GM23338 (cell line): ENCODE results near the gene TEX53. TPM values are rescaled to one million over a fixed set of nuclear protein-coding genes. Genes with fewer than 3 reads are reported as not detected.

Source experiments
- ATAC-seq: fragments of 200-7000 bp; cut with Tn5 transposase; 3 replicates; pipeline ENCODE4 v1.9.1; 2020
- DNase-seq: peaks from one replicate; pipeline ENCODE4 v3.0.0-alpha.2; 2015; ENCODE audit warnings: low spot score
- H2AFZ ChIP-seq: fragments of 200-600 bp; sonication (generic); 2 replicates; pipeline ENCODE4 v1.8.0; 2016; ENCODE audit warnings: antibody characterized with exemption, mild to moderate bottlenecking, moderate library complexity
- H3F3A ChIP-seq: fragments of 200-600 bp; sonication (generic); replicated peaks from 2 replicates; pipeline ENCODE4 v1.8.0; 2017; ENCODE audit warnings: antibody characterized with exemption, mixed run types, low read depth
- H3K27ac ChIP-seq: fragments of 200-600 bp; sonication (generic); 2 replicates; pipeline ENCODE4 v1.6.1; 2016; ENCODE audit warnings: low read depth
- H3K27me3 ChIP-seq: fragments of 200-600 bp; sonication (generic); 2 replicates; pipeline ENCODE4 v1.8.0; 2016; ENCODE audit warnings: mild to moderate bottlenecking, mixed run types, moderate library complexity; ENCODE audit not compliant: insufficient read depth
- H3K36me3 ChIP-seq: fragments of 200-600 bp; sonication (generic); 2 replicates; pipeline ENCODE4 v1.8.0; 2016; ENCODE audit warnings: mild to moderate bottlenecking; ENCODE audit not compliant: insufficient read depth
- H3K4me1 ChIP-seq: fragments of 200-600 bp; sonication (generic); 2 replicates; pipeline ENCODE4 v1.8.0; 2016; ENCODE audit warnings: mild to moderate bottlenecking, moderate library complexity; ENCODE audit not compliant: insufficient read depth
- H3K4me2 ChIP-seq: fragments of 200-600 bp; sonication (generic); 2 replicates; pipeline ENCODE4 v1.7.1; 2017; ENCODE audit warnings: mixed run types
- H3K4me3 ChIP-seq: fragments of 200-600 bp; sonication (generic); 2 replicates; pipeline ENCODE4 v1.6.1; 2016; ENCODE audit warnings: mixed run types
- H3K79me2 ChIP-seq: fragments of 200-600 bp; sonication (generic); replicated peaks from 2 replicates; pipeline ENCODE4 v1.8.0; 2017; ENCODE audit warnings: mild to moderate bottlenecking; ENCODE audit not compliant: insufficient read depth
- H3K9me2 ChIP-seq: fragments of 200-600 bp; sonication (generic); 2 replicates; pipeline ENCODE4 v1.8.0; 2017; ENCODE audit not compliant: insufficient read depth
- H4K20me1 ChIP-seq: fragments of 200-600 bp; sonication (generic); replicated peaks from 2 replicates; pipeline ENCODE4 v1.8.0; 2017; ENCODE audit warnings: mild to moderate bottlenecking; ENCODE audit not compliant: insufficient read depth
- H3K27ac Mint-ChIP-seq: 2 replicates; pipeline ENCODE4 v1.8.0; 2020; ENCODE audit warnings: inconsistent platforms, mild to moderate bottlenecking, moderate library complexity, mixed read lengths
- H3K27me3 Mint-ChIP-seq: 3 replicates; pipeline ENCODE4 v1.8.0; 2022; ENCODE audit warnings: low read depth, mild to moderate bottlenecking, moderate library complexity, mixed read lengths, inconsistent platforms; ENCODE audit not compliant: insufficient read depth, poor library complexity
- H3K36me3 Mint-ChIP-seq: 3 replicates; pipeline ENCODE4 v1.8.0; 2021; ENCODE audit warnings: low read depth, mild to moderate bottlenecking, inconsistent platforms, moderate library complexity, mixed read lengths
- H3K4me1 Mint-ChIP-seq: 3 replicates; pipeline ENCODE4 v1.8.0; 2020; ENCODE audit warnings: mild to moderate bottlenecking, inconsistent platforms, mixed read lengths
- H3K4me3 Mint-ChIP-seq: 3 replicates; pipeline ENCODE4 v1.8.0; 2021; ENCODE audit warnings: moderate library complexity, mild to moderate bottlenecking, inconsistent platforms, mixed read lengths
- H3K9me3 Mint-ChIP-seq: 3 replicates; pipeline ENCODE4 v1.8.0; 2020; ENCODE audit warnings: moderate library complexity, mild to moderate bottlenecking, inconsistent platforms, mixed read lengths
- CREB1 ChIP-seq: fragments of 250-450 bp; sonication (Bioruptor Pico); IDR thresholded peaks from 2 replicates; pipeline ENCODE4 v1.5.0; 2020; ENCODE audit warnings: low read depth, mild to moderate bottlenecking, moderate library complexity
- EZH2 ChIP-seq: fragments of 200-600 bp; sonication (generic); IDR thresholded peaks from one replicate; pipeline ENCODE4 v1.8.0; 2017; ENCODE audit warnings: antibody characterized with exemption, mild to moderate bottlenecking, low read depth; ENCODE audit not compliant: unreplicated experiment
- EZH2phosphoT487 ChIP-seq: fragments of 200-600 bp; sonication (generic); IDR thresholded peaks from one replicate; pipeline ENCODE4 v1.8.1; 2018; ENCODE audit warnings: antibody characterized with exemption; ENCODE audit not compliant: unreplicated experiment
- JUNB ChIP-seq: IDR thresholded peaks from one replicate; pipeline ENCODE4 v1.6.1; 2016; ENCODE audit warnings: antibody characterized with exemption; ENCODE audit not compliant: unreplicated experiment
- NANOG ChIP-seq: IDR thresholded peaks from 2 replicates; pipeline ENCODE4 v1.6.1; 2016; ENCODE audit warnings: antibody characterized with exemption, borderline replicate concordance
- POLR2AphosphoS5 ChIP-seq: IDR thresholded peaks from 2 replicates; pipeline ENCODE4 v1.6.1; 2016; ENCODE audit warnings: antibody characterized with exemption, low read depth
- STAT1 ChIP-seq: IDR thresholded peaks from one replicate; pipeline ENCODE4 v1.6.1; 2016; ENCODE audit warnings: antibody characterized with exemption; ENCODE audit not compliant: unreplicated experiment
- ZNF114 ChIP-seq: fragments of 250-450 bp; sonication (Bioruptor Pico); IDR thresholded peaks from 2 replicates; pipeline ENCODE4 v1.5.0; 2020; ENCODE audit warnings: mild to moderate bottlenecking, moderate library complexity
- ZNF331 ChIP-seq: fragments of 250-450 bp; sonication (Bioruptor Pico); IDR thresholded peaks from 2 replicates; pipeline ENCODE4 v1.5.0; 2020; ENCODE audit warnings: low read depth, mild to moderate bottlenecking, moderate library complexity
- long read RNA-seq: library from polyadenylated mRNA; unstranded; transcript quantifications from one replicate; pipeline ENCODE4 v2.0.0, GENCODE V29; 2020; ENCODE audit not compliant: unreplicated experiment
- polyA plus RNA-seq: library from polyadenylated mRNA; unstranded; fragments of >200 nt; fragmentation: Nextera tagmentation; extraction: Ambion mirVana; gene quantifications from 2 replicates; pipeline ENCODE4 v1.2.1, GENCODE V29; 2016
- total RNA-seq: library from RNA; depleted of rRNA; stranded (reverse); fragments of >200 nt; shearing (Covaris generic); gene quantifications from 2 replicates; pipeline ENCODE4 v1.2.3, GENCODE V29; 2014; rRNA removed
- TF ChIP-seq, protein P1 (sequence below): IDR thresholded peaks from 2 replicates; pipeline ENCODE4 v1.6.1; 2016; ENCODE audit warnings: antibody characterized with exemption
- TF ChIP-seq, protein P2 (sequence below), 2 experiments: fragments of 200-600 bp in 1 of 2; sonication (generic) in 1 of 2; conservative IDR thresholded peaks; 2 replicates each; pipeline versions ENCODE4 v1.5.1 to v1.6.1; 2016 to 2017; ENCODE audit warnings: antibody characterized with exemption in 2 of 2, low read depth in 2 of 2, mild to moderate bottlenecking in 2 of 2, moderate library complexity in 1 of 2
- TF ChIP-seq, protein P3 (sequence below): IDR thresholded peaks from one replicate; pipeline ENCODE4 v1.6.1; 2018; ENCODE audit warnings: antibody characterized with exemption; ENCODE audit not compliant: unreplicated experiment

Gene TEX53
- not detected in 2 replicates for total RNA-seq
- not detected in 2 replicates for polyA plus RNA-seq
- long read RNA-seq = 0 reads

DNA sequence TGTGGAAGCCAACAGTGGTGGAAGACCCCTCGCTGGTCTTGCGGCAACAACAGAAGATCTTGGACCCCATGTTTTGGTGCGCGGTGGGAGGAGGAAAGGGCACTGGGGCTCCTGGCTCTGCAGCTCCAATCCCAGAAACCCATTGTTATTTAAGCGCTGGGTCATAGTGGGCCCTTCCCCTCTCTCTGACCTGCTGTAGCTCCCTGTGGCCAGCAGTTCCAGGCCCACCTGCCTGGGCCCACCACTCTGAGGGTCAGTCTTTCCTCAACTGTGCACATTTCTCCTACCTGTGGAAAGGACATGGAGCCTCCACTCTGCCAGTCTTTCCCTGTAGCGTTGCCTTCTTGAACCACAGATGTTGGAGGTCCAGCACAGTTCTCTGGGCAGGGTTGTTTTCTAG lies at the start of gene TEX53:
Gene TEX53 (minus strand): TSS at position 101 of the 400 bp plus-strand sequence. CDS start 31 bp downstream, at position 70.
- H3K9me2 ChIP-seq = no peaks in the 10 kb centered on the region
- H3K9me3 Mint-ChIP-seq = no peaks in the 10 kb centered on the region
- no peak within 1 kb of the TSS for H3K27ac Mint-ChIP-seq
- H3F3A ChIP-seq = no peaks in the 10 kb centered on the region
- peaks cover 18% of the 10 kb centered on the region for H3K4me1 Mint-ChIP-seq
- TF ChIP-seq CREB1 = no peak
- TF ChIP-seq EZH2 = no peak
- TF ChIP-seq ZNF114 (CRISPR knock-in tag) = no peak
- no peak for TF ChIP-seq STAT1
- no peak for TF ChIP-seq JUNB
- TF ChIP-seq, protein P1, sequence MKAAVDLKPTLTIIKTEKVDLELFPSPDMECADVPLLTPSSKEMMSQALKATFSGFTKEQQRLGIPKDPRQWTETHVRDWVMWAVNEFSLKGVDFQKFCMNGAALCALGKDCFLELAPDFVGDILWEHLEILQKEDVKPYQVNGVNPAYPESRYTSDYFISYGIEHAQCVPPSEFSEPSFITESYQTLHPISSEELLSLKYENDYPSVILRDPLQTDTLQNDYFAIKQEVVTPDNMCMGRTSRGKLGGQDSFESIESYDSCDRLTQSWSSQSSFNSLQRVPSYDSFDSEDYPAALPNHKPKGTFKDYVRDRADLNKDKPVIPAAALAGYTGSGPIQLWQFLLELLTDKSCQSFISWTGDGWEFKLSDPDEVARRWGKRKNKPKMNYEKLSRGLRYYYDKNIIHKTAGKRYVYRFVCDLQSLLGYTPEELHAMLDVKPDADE = no peak
- no peak for TF ChIP-seq NANOG
- no peak for TF ChIP-seq ZNF331 (CRISPR knock-in tag)
- H2AFZ ChIP-seq = no peak within 1 kb of the TSS
- no peaks in the 10 kb centered on the region; the same call in 2 of the 3 replicates for H3K36me3 Mint-ChIP-seq
- peaks cover 5% of the 10 kb centered on the region for H3K27me3 Mint-ChIP-seq
- H3K4me3 ChIP-seq = no peak within 1 kb of the TSS
- H4K20me1 ChIP-seq = no peaks in the 10 kb centered on the region
- no peaks in the 10 kb centered on the region for H3K36me3 ChIP-seq
- no peak within 1 kb of the TSS for H3K4me3 Mint-ChIP-seq
- no peak within 1 kb of the TSS for H3K4me2 ChIP-seq
- H3K27ac ChIP-seq = no peak within 1 kb of the TSS
- H3K4me1 ChIP-seq = peaks cover 4% of the 10 kb centered on the region; the same call in 1 of the 2 replicates
- no peak for DNase-seq
- H3K27me3 ChIP-seq = no peaks in the 10 kb centered on the region
- no peaks in the 10 kb centered on the region for H3K79me2 ChIP-seq
- ATAC-seq = no peak

- no peak overlapping the region; the same call in 1 of the 2 replicates for H2AFZ ChIP-seq
- Mint-ChIP-seq H3K4me3 (no peak overlapping the region), H3K27me3 (no peaks in the 10 kb centered on the region)
- TF ChIP-seq, protein P2, sequence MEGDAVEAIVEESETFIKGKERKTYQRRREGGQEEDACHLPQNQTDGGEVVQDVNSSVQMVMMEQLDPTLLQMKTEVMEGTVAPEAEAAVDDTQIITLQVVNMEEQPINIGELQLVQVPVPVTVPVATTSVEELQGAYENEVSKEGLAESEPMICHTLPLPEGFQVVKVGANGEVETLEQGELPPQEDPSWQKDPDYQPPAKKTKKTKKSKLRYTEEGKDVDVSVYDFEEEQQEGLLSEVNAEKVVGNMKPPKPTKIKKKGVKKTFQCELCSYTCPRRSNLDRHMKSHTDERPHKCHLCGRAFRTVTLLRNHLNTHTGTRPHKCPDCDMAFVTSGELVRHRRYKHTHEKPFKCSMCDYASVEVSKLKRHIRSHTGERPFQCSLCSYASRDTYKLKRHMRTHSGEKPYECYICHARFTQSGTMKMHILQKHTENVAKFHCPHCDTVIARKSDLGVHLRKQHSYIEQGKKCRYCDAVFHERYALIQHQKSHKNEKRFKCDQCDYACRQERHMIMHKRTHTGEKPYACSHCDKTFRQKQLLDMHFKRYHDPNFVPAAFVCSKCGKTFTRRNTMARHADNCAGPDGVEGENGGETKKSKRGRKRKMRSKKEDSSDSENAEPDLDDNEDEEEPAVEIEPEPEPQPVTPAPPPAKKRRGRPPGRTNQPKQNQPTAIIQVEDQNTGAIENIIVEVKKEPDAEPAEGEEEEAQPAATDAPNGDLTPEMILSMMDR (conservative IDR thresholded peaks at IDR 0.05; ENCODE audit: low read depth in 2 of 2) = no peak
- TF ChIP-seq EZH2phosphoT487 (no peak), STAT1 (no peak), JUNB (no peak), ZNF114 (CRISPR knock-in tag) (no peak), NANOG (no peak), ZNF331 (CRISPR knock-in tag) (no peak), CREB1 (no peak), EZH2 (no peak), POLR2AphosphoS5 (no peak)
- TF ChIP-seq, protein P1 = no peak
- TF ChIP-seq, protein P3, sequence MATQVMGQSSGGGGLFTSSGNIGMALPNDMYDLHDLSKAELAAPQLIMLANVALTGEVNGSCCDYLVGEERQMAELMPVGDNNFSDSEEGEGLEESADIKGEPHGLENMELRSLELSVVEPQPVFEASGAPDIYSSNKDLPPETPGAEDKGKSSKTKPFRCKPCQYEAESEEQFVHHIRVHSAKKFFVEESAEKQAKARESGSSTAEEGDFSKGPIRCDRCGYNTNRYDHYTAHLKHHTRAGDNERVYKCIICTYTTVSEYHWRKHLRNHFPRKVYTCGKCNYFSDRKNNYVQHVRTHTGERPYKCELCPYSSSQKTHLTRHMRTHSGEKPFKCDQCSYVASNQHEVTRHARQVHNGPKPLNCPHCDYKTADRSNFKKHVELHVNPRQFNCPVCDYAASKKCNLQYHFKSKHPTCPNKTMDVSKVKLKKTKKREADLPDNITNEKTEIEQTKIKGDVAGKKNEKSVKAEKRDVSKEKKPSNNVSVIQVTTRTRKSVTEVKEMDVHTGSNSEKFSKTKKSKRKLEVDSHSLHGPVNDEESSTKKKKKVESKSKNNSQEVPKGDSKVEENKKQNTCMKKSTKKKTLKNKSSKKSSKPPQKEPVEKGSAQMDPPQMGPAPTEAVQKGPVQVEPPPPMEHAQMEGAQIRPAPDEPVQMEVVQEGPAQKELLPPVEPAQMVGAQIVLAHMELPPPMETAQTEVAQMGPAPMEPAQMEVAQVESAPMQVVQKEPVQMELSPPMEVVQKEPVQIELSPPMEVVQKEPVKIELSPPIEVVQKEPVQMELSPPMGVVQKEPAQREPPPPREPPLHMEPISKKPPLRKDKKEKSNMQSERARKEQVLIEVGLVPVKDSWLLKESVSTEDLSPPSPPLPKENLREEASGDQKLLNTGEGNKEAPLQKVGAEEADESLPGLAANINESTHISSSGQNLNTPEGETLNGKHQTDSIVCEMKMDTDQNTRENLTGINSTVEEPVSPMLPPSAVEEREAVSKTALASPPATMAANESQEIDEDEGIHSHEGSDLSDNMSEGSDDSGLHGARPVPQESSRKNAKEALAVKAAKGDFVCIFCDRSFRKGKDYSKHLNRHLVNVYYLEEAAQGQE = no peak
Measured at GRCh38 chr9:114706711-114707110, 49.1 kb upstream of the TEX53 start.

More at GRCh38 chr9:114706711-114707110, 49.1 kb upstream of the TEX53 start:
- no peak for DNase-seq
- H3K9me2 ChIP-seq = no peaks in the 10 kb centered on the region
- no peak overlapping the region for H3K4me2 ChIP-seq
- H3K36me3 ChIP-seq = no peaks in the 10 kb centered on the region
- H3K27me3 ChIP-seq = no peaks in the 10 kb centered on the region
- H3K9me3 Mint-ChIP-seq = no peaks in the 10 kb centered on the region; the same call in 2 of the 3 replicates
- ATAC-seq = no peak
- H3K4me1 Mint-ChIP-seq = no peaks in the 10 kb centered on the region
- H3K36me3 Mint-ChIP-seq = no peaks in the 10 kb centered on the region
- H3K79me2 ChIP-seq = no peaks in the 10 kb centered on the region
- H4K20me1 ChIP-seq = no peaks in the 10 kb centered on the region
- no peak overlapping the region for H3K27ac ChIP-seq
- H3F3A ChIP-seq = no peaks in the 10 kb centered on the region
- no peak overlapping the region for H3K4me3 ChIP-seq
- no peaks in the 10 kb centered on the region for H3K4me1 ChIP-seq
- H3K27ac Mint-ChIP-seq = no peak overlapping the region
